ENCODE results near the gene CDH5. TPM values are rescaled to one million over a fixed set of nuclear protein-coding genes. Genes with fewer than 3 reads are reported as not detected.
A peak's percentile ranks its signal among the peaks of the same experiment; 100 is the strongest.

CDH5 gene
- polyA plus RNA-seq, 3 donors, result 53.1 to 70.8 (median 62.7) TPM

GRCh38 chr16:66388350-66389139 lies 22.1 kb downstream of the CDH5 start:
- no peak for DNase-seq

- no peak for DNase-seq
Observed at GRCh38 chr16:66389256-66390176, 23.0 kb downstream of the CDH5 start.

GRCh38 chr16:66390346-66391108 lies 24.0 kb downstream of the CDH5 start:
- no peak for DNase-seq

GRCh38 chr16:66391726-66392670 lies 25.5 kb downstream of the CDH5 start:
- no peak for DNase-seq

- no peak for DNase-seq
Observed at GRCh38 chr16:66395806-66396555, 29.5 kb downstream of the CDH5 start.

- no peak for DNase-seq
Observed at GRCh38 chr16:66397736-66398433, 31.4 kb downstream of the CDH5 start.

GRCh38 chr16:66399031-66399430 lies 32.5 kb downstream of the CDH5 start:
- no peak for DNase-seq

GRCh38 chr16:66399930-66400329 lies 33.4 kb downstream of the CDH5 start:
- DNase-seq, result no peak

- no peak for DNase-seq
Observed at GRCh38 chr16:66400503-66401380, 34.3 kb downstream of the CDH5 start.

GRCh38 chr16:66401610-66402009 lies 35.1 kb downstream of the CDH5 start:
- no peak for DNase-seq

- DNase-seq, result no peak
Observed at GRCh38 chr16:66402166-66402565, 35.7 kb downstream of the CDH5 start.

- no peak for DNase-seq
Observed at GRCh38 chr16:66402591-66403230, 36.2 kb downstream of the CDH5 start.

GRCh38 chr16:66403531-66404145 lies 37.1 kb downstream of the CDH5 start:
- DNase-seq, result no peak

- DNase-seq, result no peak
Observed at GRCh38 chr16:66405057-66405783, 38.7 kb downstream of the CDH5 start.

- DNase-seq, result peak; percentile 64
Observed at GRCh38 chr16:66406534-66407221, 40.2 kb downstream of the CDH5 start.

All from renal pelvis (tissue), 4 donors.